Measurements from ENCODE around the gene SPAG7.

SPAG7 gene

GRCh38 chr17:4986951-4987766, 19.5 kb upstream of the SPAG7 start, which contains the start of gene CAMTA2 (continued):
- TF ChIP-seq ZNF785 (tag by site-specific recombination; IDR thresholded peaks at IDR 0.05), result peak; percentile 71; the same call in 1 of the 2 replicates
- peak; percentile 100 for TF ChIP-seq ZNF341 (tag by site-specific recombination; IDR thresholded peaks at IDR 0.05; ENCODE audit: low read depth)
- TF ChIP-seq YY1 (tag by site-specific recombination; IDR thresholded peaks at IDR 0.05), result peak; percentile 88
- TF ChIP-seq ZNF518A (tag by site-specific recombination; conservative IDR thresholded peaks at IDR 0.05; ENCODE audit: low read depth), result peak; percentile 32
- TF ChIP-seq ZNF621 (tag by site-specific recombination; IDR thresholded peaks at IDR 0.05), result no peak
- TF ChIP-seq ZNF626 (tag by site-specific recombination; IDR thresholded peaks at IDR 0.05), result no peak
- no peak for TF ChIP-seq ZNF248 (tag by site-specific recombination; IDR thresholded peaks at IDR 0.05)
- TF ChIP-seq, protein P1, sequence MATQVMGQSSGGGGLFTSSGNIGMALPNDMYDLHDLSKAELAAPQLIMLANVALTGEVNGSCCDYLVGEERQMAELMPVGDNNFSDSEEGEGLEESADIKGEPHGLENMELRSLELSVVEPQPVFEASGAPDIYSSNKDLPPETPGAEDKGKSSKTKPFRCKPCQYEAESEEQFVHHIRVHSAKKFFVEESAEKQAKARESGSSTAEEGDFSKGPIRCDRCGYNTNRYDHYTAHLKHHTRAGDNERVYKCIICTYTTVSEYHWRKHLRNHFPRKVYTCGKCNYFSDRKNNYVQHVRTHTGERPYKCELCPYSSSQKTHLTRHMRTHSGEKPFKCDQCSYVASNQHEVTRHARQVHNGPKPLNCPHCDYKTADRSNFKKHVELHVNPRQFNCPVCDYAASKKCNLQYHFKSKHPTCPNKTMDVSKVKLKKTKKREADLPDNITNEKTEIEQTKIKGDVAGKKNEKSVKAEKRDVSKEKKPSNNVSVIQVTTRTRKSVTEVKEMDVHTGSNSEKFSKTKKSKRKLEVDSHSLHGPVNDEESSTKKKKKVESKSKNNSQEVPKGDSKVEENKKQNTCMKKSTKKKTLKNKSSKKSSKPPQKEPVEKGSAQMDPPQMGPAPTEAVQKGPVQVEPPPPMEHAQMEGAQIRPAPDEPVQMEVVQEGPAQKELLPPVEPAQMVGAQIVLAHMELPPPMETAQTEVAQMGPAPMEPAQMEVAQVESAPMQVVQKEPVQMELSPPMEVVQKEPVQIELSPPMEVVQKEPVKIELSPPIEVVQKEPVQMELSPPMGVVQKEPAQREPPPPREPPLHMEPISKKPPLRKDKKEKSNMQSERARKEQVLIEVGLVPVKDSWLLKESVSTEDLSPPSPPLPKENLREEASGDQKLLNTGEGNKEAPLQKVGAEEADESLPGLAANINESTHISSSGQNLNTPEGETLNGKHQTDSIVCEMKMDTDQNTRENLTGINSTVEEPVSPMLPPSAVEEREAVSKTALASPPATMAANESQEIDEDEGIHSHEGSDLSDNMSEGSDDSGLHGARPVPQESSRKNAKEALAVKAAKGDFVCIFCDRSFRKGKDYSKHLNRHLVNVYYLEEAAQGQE (tag by site-specific recombination; IDR thresholded peaks at IDR 0.05), result peak; percentile 50; the same call in 1 of the 2 replicates
- peak; percentile 95; the same call in 1 of the 2 replicates for TF ChIP-seq ZSCAN5A (tag by site-specific recombination; IDR thresholded peaks at IDR 0.05)
- TF ChIP-seq CTCF (tag by site-specific recombination; IDR thresholded peaks at IDR 0.05), result peak; percentile 99
- TF ChIP-seq ELK4 (IDR thresholded peaks at IDR 0.05; ENCODE audit: borderline replicate concordance, low read depth, low read length), result no peak
- no peak for TF ChIP-seq ZSCAN16 (tag by site-specific recombination; IDR thresholded peaks at IDR 0.05)
- peak; percentile 88 for TF ChIP-seq ZIC2 (tag by site-specific recombination; IDR thresholded peaks at IDR 0.05)
- no peak for TF ChIP-seq ZNF707 (tag by site-specific recombination; IDR thresholded peaks at IDR 0.05)
- TF ChIP-seq ZBTB11 (tag by site-specific recombination; conservative IDR thresholded peaks at IDR 0.05; ENCODE audit: low read depth), result peak; percentile 87
- TF ChIP-seq, protein P2, sequence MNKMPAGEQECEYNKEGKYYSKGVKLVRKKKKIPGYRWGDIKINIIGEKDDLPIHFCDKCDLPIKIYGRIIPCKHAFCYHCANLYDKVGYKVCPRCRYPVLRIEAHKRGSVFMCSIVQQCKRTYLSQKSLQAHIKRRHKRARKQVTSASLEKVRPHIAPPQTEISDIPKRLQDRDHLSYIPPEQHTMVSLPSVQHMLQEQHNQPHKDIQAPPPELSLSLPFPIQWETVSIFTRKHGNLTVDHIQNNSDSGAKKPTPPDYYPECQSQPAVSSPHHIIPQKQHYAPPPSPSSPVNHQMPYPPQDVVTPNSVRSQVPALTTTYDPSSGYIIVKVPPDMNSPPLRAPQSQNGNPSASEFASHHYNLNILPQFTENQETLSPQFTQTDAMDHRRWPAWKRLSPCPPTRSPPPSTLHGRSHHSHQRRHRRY (tag by site-specific recombination; IDR thresholded peaks at IDR 0.05), result no peak
- peak; percentile 94; the same call in 1 of the 2 replicates for TF ChIP-seq ZNF561 (tag by site-specific recombination; IDR thresholded peaks at IDR 0.05; ENCODE audit: borderline replicate concordance)
- TF ChIP-seq ZNF37A (tag by site-specific recombination; IDR thresholded peaks at IDR 0.05), result no peak
